ENCODE measurements around the gene TMEM239. TPM values are rescaled to one million over a fixed set of nuclear protein-coding genes. Genes with fewer than 3 reads are reported as not detected.
"Not testable (repeated sequence)": the region's sequence is repeated elsewhere in the genome, so short reads cannot be mapped to it uniquely, and the experiment has no call there.

The TMEM239 gene
- total RNA-seq, 1 experiment from 2014 or later, result not detected

- Histone ChIP-seq H3K36me3 (no peaks in the 10 kb centered on the region), H3K27me3 (replicated peaks) (peaks cover 24% of the 10 kb centered on the region)
These were observed 11.1 kb upstream of the TMEM239 start for GRCh38 chr20:2804852-2805688.

GRCh38 chr20:2805689-2806350 lies 10.3 kb upstream of the TMEM239 start:
- no peaks in the 10 kb centered on the region; the same call in 1 of the 2 replicates for H3K9me3 ChIP-seq (replicated peaks)
- H3K27ac ChIP-seq, result no peak overlapping the region
- DNase-seq (ENCODE audit: low read depth in 1 of 2, low spot score in 2 of 2), result no peak
- H3K36me3 ChIP-seq, result no peaks in the 10 kb centered on the region
- peaks cover 18% of the 10 kb centered on the region for H3K27me3 ChIP-seq (replicated peaks)
- peaks cover 9% of the 10 kb centered on the region for H3K4me1 ChIP-seq (replicated peaks)
- no peak overlapping the region for H3K4me3 ChIP-seq

More at GRCh38 chr20:2804852-2805688, 11.1 kb upstream of the TMEM239 start:
- Histone ChIP-seq H3K4me1 (replicated peaks) (peaks cover 15% of the 10 kb centered on the region), H3K4me3 (no peak overlapping the region), H3K27ac (no peak overlapping the region), H3K9me3 (replicated peaks) (no peaks in the 10 kb centered on the region; the same call in 1 of the 2 replicates)
- peak in 1 of 2 experiments; percentile 40 for DNase-seq (ENCODE audit: low read depth in 1 of 2, low spot score in 2 of 2)

GRCh38 chr20:2806351-2806701 lies 9.8 kb upstream of the TMEM239 start:
- Histone ChIP-seq H3K9me3 (replicated peaks) (no peaks in the 10 kb centered on the region; the same call in 1 of the 2 replicates), H3K36me3 (no peaks in the 10 kb centered on the region), H3K27me3 (replicated peaks) (peaks cover 13% of the 10 kb centered on the region), H3K4me1 (replicated peaks) (peaks cover 4% of the 10 kb centered on the region), H3K4me3 (no peak overlapping the region), H3K27ac (no peak overlapping the region)
- peak in 1 of 2 experiments; percentile 16 for DNase-seq (ENCODE audit: low read depth in 1 of 2, low spot score in 2 of 2)

- DNase-seq (ENCODE audit: low read depth in 1 of 2, low spot score in 2 of 2), result peak in 1 of 2 experiments; percentile 19
- no peak overlapping the region for H3K27ac ChIP-seq
- H3K4me3 ChIP-seq, result no peak overlapping the region
- peaks cover 8% of the 10 kb centered on the region for H3K27me3 ChIP-seq (replicated peaks)
- H3K9me3 ChIP-seq (replicated peaks), result 0 out of 2 replicates have a peak, but pooled peaks cover 1% of the 10 kb centered on the region
- H3K36me3 ChIP-seq, result no peaks in the 10 kb centered on the region
- H3K4me1 ChIP-seq (replicated peaks), result no peaks in the 10 kb centered on the region
These were observed 9.1 kb upstream of the TMEM239 start for GRCh38 chr20:2807019-2807418.

DNA sequence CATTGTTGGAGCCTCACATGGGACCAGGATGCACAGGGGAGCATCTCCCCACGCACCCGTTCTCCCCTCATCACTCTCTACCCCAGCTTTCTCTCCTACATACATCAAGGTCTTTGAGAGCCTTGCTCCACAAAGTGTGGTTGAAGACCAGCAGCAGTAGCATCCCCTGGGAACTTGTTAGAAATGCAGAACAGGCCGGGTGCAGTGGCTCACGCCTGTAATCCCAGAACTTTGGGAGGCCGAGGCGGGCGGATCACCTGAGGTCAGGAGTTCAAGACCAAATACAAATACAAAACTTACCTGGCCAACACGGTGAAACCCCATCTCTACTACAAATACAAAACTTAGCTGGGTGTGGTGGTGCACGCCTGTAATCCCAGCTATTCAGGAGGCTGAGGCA lies 8.2 kb upstream of the TMEM239 start:
- H3K4me1 ChIP-seq (replicated peaks); H3K9me3 ChIP-seq (replicated peaks); H3K27ac ChIP-seq; DNase-seq (ENCODE audit: low read depth in 1 of 2, low spot score in 2 of 2); H3K4me3 ChIP-seq; H3K36me3 ChIP-seq; H3K27me3 ChIP-seq (replicated peaks): not testable (repeated sequence)

GRCh38 chr20:2809690-2810089 lies 6.5 kb upstream of the TMEM239 start:
- no peak overlapping the region for H3K4me3 ChIP-seq
- H3K27me3 ChIP-seq (replicated peaks), result no peaks in the 10 kb centered on the region; the same call in 1 of the 2 replicates
- no peaks in the 10 kb centered on the region for H3K36me3 ChIP-seq
- DNase-seq (ENCODE audit: low read depth in 1 of 2, low spot score in 2 of 2), result peak in 1 of 2 experiments; percentile 16
- peaks cover 7% of the 10 kb centered on the region for H3K4me1 ChIP-seq (replicated peaks)
- 0 out of 2 replicates have a peak, but pooled peaks cover 7% of the 10 kb centered on the region for H3K9me3 ChIP-seq (replicated peaks)
- H3K27ac ChIP-seq, result no peak overlapping the region

GRCh38 chr20:2812189-2812588 lies 4.0 kb upstream of the TMEM239 start:
- Histone ChIP-seq H3K27me3 (replicated peaks) (no peaks in the 10 kb centered on the region), H3K4me1 (replicated peaks) (peaks cover 14% of the 10 kb centered on the region), H3K9me3 (replicated peaks) (0 out of 2 replicates have a peak, but pooled peaks cover 7% of the 10 kb centered on the region), H3K27ac (no peak overlapping the region), H3K4me3 (no peak overlapping the region), H3K36me3 (no peaks in the 10 kb centered on the region)
- DNase-seq (ENCODE audit: low read depth in 1 of 2, low spot score in 2 of 2), result no peak

DNA sequence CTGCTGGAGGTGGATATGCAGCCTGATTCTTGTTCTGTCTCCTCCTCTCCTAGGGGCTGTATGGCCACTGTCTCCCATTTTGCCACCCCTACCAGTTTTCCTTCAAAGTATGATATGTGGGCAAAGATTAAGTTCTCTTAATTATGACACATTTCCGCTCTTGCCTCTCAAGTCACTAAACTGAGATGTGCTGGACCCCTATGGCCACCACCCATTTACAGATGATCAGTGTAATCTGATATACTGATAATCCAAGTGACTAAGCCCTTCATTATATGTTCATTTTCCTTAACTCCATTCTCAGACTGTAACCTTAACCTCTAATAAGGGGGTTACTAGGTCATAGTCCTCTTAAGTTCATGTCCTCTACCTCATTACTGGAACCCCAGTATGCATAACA lies 2.1 kb upstream of the TMEM239 start:
- H3K4me1 ChIP-seq (replicated peaks), result peaks cover 14% of the 10 kb centered on the region
- H3K36me3 ChIP-seq, result no peaks in the 10 kb centered on the region
- H3K4me3 ChIP-seq, result no peak overlapping the region
- H3K9me3 ChIP-seq (replicated peaks), result 0 out of 2 replicates have a peak, but pooled peaks cover 7% of the 10 kb centered on the region
- DNase-seq (ENCODE audit: low read depth in 1 of 2, low spot score in 2 of 2), result peak in 1 of 2 experiments; percentile 25
- no peaks in the 10 kb centered on the region for H3K27me3 ChIP-seq (replicated peaks)
- no peak overlapping the region for H3K27ac ChIP-seq

GRCh38 chr20:2814587-2815051 lies 1.5 kb upstream of the TMEM239 start, which contains the start of gene C20orf141:
TSS of gene C20orf141 (plus strand) at chr20:2814987. CDS start at chr20:2815185, 198 bp downstream.
- peaks cover 14% of the 10 kb centered on the region for H3K4me1 ChIP-seq (replicated peaks)
- 0 out of 2 replicates have a peak, but pooled peaks cover 7% of the 10 kb centered on the region for H3K9me3 ChIP-seq (replicated peaks)
- H3K4me3 ChIP-seq, result no peak within 1 kb of the TSS
- peak; percentile 87 to 92 for DNase-seq (ENCODE audit: low read depth in 1 of 2, low spot score in 2 of 2)
- H3K36me3 ChIP-seq, result no peaks in the 10 kb centered on the region
- H3K27ac ChIP-seq, result peak within 1 kb of the TSS; percentile 23
- H3K27me3 ChIP-seq (replicated peaks), result no peaks in the 10 kb centered on the region

GRCh38 chr20:2815242-2815900 lies 793 bp upstream of the TMEM239 start:
- H3K4me1 ChIP-seq (replicated peaks), result peaks cover 21% of the 10 kb centered on the region
- no peaks in the 10 kb centered on the region for H3K27me3 ChIP-seq (replicated peaks)

GRCh38 chr20:2816583-2817340 lies 598 bp downstream of the TMEM239 start:
- H3K4me1 ChIP-seq (replicated peaks), result peaks cover 22% of the 10 kb centered on the region
- peak in 1 of 2 experiments; percentile 36 for DNase-seq (ENCODE audit: low read depth in 1 of 2, low spot score in 2 of 2)
- no peak overlapping the region for H3K4me3 ChIP-seq
- no peaks in the 10 kb centered on the region for H3K27me3 ChIP-seq (replicated peaks)
- H3K9me3 ChIP-seq (replicated peaks), result 0 out of 2 replicates have a peak, but pooled peaks cover 7% of the 10 kb centered on the region
- H3K27ac ChIP-seq, result no peak overlapping the region
- H3K36me3 ChIP-seq, result no peaks in the 10 kb centered on the region

More at GRCh38 chr20:2815242-2815900, 793 bp upstream of the TMEM239 start:
- Histone ChIP-seq H3K4me3 (no peak overlapping the region), H3K27ac (peak overlapping the region; percentile 23), H3K36me3 (no peaks in the 10 kb centered on the region), H3K9me3 (replicated peaks) (0 out of 2 replicates have a peak, but pooled peaks cover 7% of the 10 kb centered on the region)
- DNase-seq (ENCODE audit: low read depth in 1 of 2, low spot score in 2 of 2), result peak in 1 of 2 experiments; percentile 31

DNA sequence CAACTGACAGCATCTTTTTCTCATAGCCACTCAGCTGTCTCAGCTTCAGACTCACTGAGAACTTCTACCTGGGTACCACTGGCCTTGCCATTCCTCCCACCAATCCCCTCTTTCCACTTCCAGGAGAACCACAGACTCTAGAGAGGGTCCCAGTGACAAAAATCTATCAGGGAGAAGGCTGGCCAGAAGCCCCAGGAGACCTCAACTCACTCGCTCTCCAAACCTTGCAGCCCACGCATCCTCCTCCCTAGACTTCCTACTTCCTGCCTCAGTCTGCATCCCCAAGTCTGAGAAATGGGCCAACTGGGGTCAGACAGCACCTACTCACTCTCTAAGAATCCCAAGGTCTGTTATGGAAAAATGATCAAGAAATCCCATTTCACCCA lies 1.2 kb downstream of the TMEM239 start:
- no peaks in the 10 kb centered on the region for H3K36me3 ChIP-seq
- DNase-seq (ENCODE audit: low read depth in 1 of 2, low spot score in 2 of 2), result no peak
- peaks cover 22% of the 10 kb centered on the region for H3K4me1 ChIP-seq (replicated peaks)
- no peaks in the 10 kb centered on the region for H3K27me3 ChIP-seq (replicated peaks)
- no peak overlapping the region for H3K4me3 ChIP-seq
- H3K27ac ChIP-seq, result no peak overlapping the region
- H3K9me3 ChIP-seq (replicated peaks), result 0 out of 2 replicates have a peak, but pooled peaks cover 2% of the 10 kb centered on the region

Data from SJSA1 (cell line).